ENCODE data around the gene RNF181. TPM values are rescaled to one million over a fixed set of nuclear protein-coding genes. Genes with fewer than 3 reads are reported as not detected.

RNF181 gene
- total RNA-seq, result 100 to 1,000 TPM; 131 to 243 (median 161) TPM

- TF ChIP-seq POLR2A (IDR thresholded peaks at IDR 0.05) (peak; percentile 89), CTCF (IDR thresholded peaks at IDR 0.05) (no peak), POLR2AphosphoS5 (IDR thresholded peaks at IDR 0.05) (peak; percentile 84 to 93 (median 88))
- Histone ChIP-seq H3K36me3 (no peaks in the 10 kb centered on the region), H3K27me3 (no peaks in the 10 kb centered on the region), H3K4me3 (peak within 1 kb of the TSS; percentile 60 to 99 (median 86)), H3K27ac (peak within 1 kb of the TSS; percentile 90 to 93), H3K4me1 (peaks cover 14 to 37% of the 10 kb centered on the region in 2 donors), H3K9me3 (no peaks in the 10 kb centered on the region)
- peak; percentile 93 to 98 for DNase-seq (ENCODE audit: low spot score in 2 of 2)
- intact Hi-C loops (cut with DNase I; ENCODE audit: low total_unique reads), result no loop called here
Measured at GRCh38 chr2:85595301-85596025, at the start of gene RNF181. Gene RNF181, plus strand, starts transcription at chr2:85595745. Its CDS starts 19 bp downstream, at chr2:85595764.

- H3K27ac ChIP-seq, result no peak overlapping the region
- TF ChIP-seq CTCF (IDR thresholded peaks at IDR 0.05) (no peak), POLR2A (IDR thresholded peaks at IDR 0.05) (no peak), POLR2AphosphoS5 (IDR thresholded peaks at IDR 0.05) (no peak)
- intact Hi-C loops (cut with DNase I; ENCODE audit: low total_unique reads), result no loop called here
- no peak for DNase-seq (ENCODE audit: low spot score in 2 of 2)
- H3K27me3 ChIP-seq, result no peaks in the 10 kb centered on the region
- no peak overlapping the region for H3K4me3 ChIP-seq
- peaks cover 0 to 12% of the 10 kb centered on the region in 2 donors for H3K4me1 ChIP-seq
- no peaks in the 10 kb centered on the region for H3K9me3 ChIP-seq
- no peaks in the 10 kb centered on the region for H3K36me3 ChIP-seq
Measured at GRCh38 chr2:85545780-85546240, 49.7 kb upstream of the RNF181 start.

GRCh38 chr2:85547089-85547858, 48.3 kb upstream of the RNF181 start:
- Histone ChIP-seq H3K4me3 (no peak overlapping the region), H3K9me3 (no peaks in the 10 kb centered on the region), H3K27ac (no peak overlapping the region), H3K4me1 (no peaks in the 10 kb centered on the region), H3K36me3 (no peaks in the 10 kb centered on the region), H3K27me3 (no peaks in the 10 kb centered on the region)
- TF ChIP-seq POLR2AphosphoS5 (IDR thresholded peaks at IDR 0.05) (no peak), POLR2A (IDR thresholded peaks at IDR 0.05) (no peak), CTCF (IDR thresholded peaks at IDR 0.05) (no peak)
- no peak for DNase-seq (ENCODE audit: low spot score in 2 of 2)
- intact Hi-C loops (cut with DNase I; ENCODE audit: low total_unique reads), result no loop called here

- peak overlapping the region in 1 of 2 donors; percentile 22 for H3K27ac ChIP-seq
- intact Hi-C loops (cut with DNase I; ENCODE audit: low total_unique reads), result no loop called here
- no peaks in the 10 kb centered on the region for H3K36me3 ChIP-seq
- TF ChIP-seq POLR2A (IDR thresholded peaks at IDR 0.05), result no peak
- TF ChIP-seq POLR2AphosphoS5 (IDR thresholded peaks at IDR 0.05), result no peak
- no peak for TF ChIP-seq CTCF (IDR thresholded peaks at IDR 0.05)
- no peaks in the 10 kb centered on the region for H3K27me3 ChIP-seq
- no peaks in the 10 kb centered on the region for H3K9me3 ChIP-seq
- no peak overlapping the region for H3K4me3 ChIP-seq
- no peaks in the 10 kb centered on the region for H3K4me1 ChIP-seq
- DNase-seq (ENCODE audit: low spot score in 2 of 2), result no peak
Measured at GRCh38 chr2:85547859-85548607, 47.5 kb upstream of the RNF181 start.
